Mucosa of descending colon (tissue), 3 donors: Measurements from ENCODE around the gene MOB3B. TPM values are rescaled to one million over a fixed set of nuclear protein-coding genes. Genes with fewer than 3 reads are reported as not detected.

Source experiments
- ATAC-seq: fragments of 200-7000 bp; cut with Tn5 transposase; one replicate; pipeline ENCODE4 v1.9.1; 2020; ENCODE audit warnings: mild to moderate bottlenecking, moderate library complexity
- DNase-seq, 3 donors: peaks; one replicate each; pipeline ENCODE4 v3.0.0-alpha.2; 2020
- H3K36me3 ChIP-seq: fragments of 200-600 bp; one replicate; pipeline ENCODE4 v1.8.0; 2021; ENCODE audit warnings: low read depth, mild to moderate bottlenecking
- H3K4me1 ChIP-seq: fragments of 200-600 bp; one replicate; pipeline ENCODE4 v1.8.0; 2021; ENCODE audit warnings: low read depth, mild to moderate bottlenecking
- H3K4me3 ChIP-seq: fragments of 200-600 bp; one replicate; pipeline ENCODE4 v1.8.0; 2021; ENCODE audit warnings: mild to moderate bottlenecking
- H3K9me3 ChIP-seq: fragments of 200-600 bp; one replicate; pipeline ENCODE4 v1.8.0; 2021; ENCODE audit warnings: mild to moderate bottlenecking
- intact Hi-C, 2 donors: fragments of 100-400 bp; cut with DNase I in 1 of 2; cut with micrococcal nuclease in 1 of 2; formaldehyde crosslinking; loops; one replicate each; pipeline versions ENCODE4 v1.11.0 to v1.11.1; 2022; cut with DNase I, micrococcal nuclease
- total RNA-seq, 3 donors: library from RNA; stranded (reverse); fragmentation: NEBNext Ultra II Directional in 2 of 3; extraction: Animal tissue kit (Norgen Biotek cat#: 25700) in 2 of 3; gene quantifications; one replicate each; pipeline versions ENCODE4 v1.2.1 to v1.2.4, GENCODE V29; 2021 to 2023
- TF ChIP-seq, protein P1 (sequence below): fragments of 200-600 bp; IDR thresholded peaks from one replicate; pipeline ENCODE4 v1.8.0; 2022; ENCODE audit warnings: antibody characterized with exemption, mild to moderate bottlenecking
- donor health status: DM: no; HTN: no; CAD: no; lungs with moderate emphysema.
- donor health status: DM: no; HTN: no; CAD: no.
- donor health status: DM: no; HTN: yes; CAD: no.

The MOB3B gene
- total RNA-seq, 3 donors from 2014 or later = 34.6 to 57.5 (median 41.7) TPM

DNA sequence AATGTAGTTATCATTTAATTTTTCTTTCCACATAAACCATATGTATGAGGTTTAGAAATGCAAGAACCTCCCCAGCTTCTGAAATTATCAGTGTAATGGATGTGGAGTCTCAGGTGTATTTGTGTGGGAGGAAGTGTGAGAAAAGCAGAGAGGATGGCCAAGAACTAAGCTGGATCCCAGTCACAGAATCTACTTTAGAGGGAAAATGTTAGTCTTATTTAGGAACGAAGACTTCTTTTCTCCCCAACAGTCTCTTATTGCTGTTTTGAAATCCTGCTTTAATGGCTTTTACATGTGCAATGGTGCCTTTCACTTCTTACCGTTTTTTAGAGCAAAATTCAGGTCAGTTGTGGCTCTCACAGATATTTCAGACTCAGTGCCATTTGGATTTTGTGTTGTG is 235.6 kb downstream of the MOB3B start:
- ATAC-seq (no peak), DNase-seq (no peak)
- Histone ChIP-seq H3K36me3 (no peaks in the 10 kb centered on the region), H3K9me3 (no peaks in the 10 kb centered on the region), H3K4me3 (no peak overlapping the region), H3K4me1 (no peaks in the 10 kb centered on the region)
- TF ChIP-seq, protein P1, sequence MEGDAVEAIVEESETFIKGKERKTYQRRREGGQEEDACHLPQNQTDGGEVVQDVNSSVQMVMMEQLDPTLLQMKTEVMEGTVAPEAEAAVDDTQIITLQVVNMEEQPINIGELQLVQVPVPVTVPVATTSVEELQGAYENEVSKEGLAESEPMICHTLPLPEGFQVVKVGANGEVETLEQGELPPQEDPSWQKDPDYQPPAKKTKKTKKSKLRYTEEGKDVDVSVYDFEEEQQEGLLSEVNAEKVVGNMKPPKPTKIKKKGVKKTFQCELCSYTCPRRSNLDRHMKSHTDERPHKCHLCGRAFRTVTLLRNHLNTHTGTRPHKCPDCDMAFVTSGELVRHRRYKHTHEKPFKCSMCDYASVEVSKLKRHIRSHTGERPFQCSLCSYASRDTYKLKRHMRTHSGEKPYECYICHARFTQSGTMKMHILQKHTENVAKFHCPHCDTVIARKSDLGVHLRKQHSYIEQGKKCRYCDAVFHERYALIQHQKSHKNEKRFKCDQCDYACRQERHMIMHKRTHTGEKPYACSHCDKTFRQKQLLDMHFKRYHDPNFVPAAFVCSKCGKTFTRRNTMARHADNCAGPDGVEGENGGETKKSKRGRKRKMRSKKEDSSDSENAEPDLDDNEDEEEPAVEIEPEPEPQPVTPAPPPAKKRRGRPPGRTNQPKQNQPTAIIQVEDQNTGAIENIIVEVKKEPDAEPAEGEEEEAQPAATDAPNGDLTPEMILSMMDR = no peak
- intact Hi-C loops = no loop called here

DNA sequence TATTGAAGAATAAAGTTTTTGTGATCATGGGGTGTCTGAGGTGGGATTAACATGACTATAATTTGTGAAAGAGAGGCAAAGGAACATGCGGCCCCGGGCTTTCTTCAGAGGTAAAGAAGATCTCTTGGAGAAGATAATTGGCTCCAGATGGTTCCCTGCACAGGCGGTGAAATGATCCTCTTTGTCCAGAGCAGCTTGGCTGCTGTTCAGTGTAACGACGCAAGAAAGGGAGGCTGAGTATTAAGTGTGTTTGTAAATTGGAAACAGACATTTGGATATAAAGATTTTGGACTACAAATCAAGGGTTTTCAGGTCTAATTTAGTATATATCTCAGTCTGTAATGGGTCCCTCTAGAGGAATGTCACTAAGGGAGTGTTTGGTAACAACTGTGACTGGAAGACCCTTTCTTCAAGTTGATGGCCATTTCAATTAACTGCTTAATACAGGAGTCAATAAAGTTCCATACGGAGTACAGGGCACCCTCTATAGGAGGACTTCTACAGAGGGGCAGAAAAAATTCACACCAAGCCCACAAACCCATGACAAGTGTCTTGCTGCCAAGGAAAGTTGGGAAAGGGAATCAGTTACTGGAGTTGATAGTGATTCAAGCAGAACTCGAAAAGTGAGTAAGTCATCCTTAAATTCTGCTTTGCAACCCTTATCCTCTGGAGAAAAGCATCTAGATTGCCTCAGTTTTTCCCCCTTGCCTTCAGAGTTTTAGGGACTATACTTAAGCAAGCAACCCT is 236.8 kb downstream of the MOB3B start:
- no peak overlapping the region for H3K4me3 ChIP-seq
- TF ChIP-seq, protein P1 = no peak
- H3K4me1 ChIP-seq = no peaks in the 10 kb centered on the region
- no peak for ATAC-seq
- H3K9me3 ChIP-seq = no peaks in the 10 kb centered on the region
- H3K36me3 ChIP-seq = no peaks in the 10 kb centered on the region
- DNase-seq = no peak
- intact Hi-C loops = no loop called here

DNA sequence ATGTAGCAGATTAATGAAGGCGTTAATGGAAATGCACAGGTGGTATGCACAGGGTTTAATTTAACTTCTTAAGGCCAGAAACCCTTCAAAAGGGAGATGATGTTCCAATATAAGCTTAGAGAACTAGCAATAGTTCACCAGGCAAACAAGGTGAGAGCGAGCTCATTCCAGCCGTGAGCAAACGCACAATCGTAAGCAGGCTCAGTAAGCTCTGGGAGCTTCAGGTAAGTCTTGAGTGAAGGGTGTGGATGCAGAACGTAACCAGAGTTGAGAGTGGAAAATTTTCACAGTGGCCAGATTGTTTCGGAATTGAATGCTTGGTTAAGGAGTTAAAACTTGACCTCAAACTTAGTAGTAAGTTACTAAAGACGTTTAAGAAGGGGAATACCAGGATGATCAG is 238.3 kb downstream of the MOB3B start:
- intact Hi-C loops = no loop called here

DNA sequence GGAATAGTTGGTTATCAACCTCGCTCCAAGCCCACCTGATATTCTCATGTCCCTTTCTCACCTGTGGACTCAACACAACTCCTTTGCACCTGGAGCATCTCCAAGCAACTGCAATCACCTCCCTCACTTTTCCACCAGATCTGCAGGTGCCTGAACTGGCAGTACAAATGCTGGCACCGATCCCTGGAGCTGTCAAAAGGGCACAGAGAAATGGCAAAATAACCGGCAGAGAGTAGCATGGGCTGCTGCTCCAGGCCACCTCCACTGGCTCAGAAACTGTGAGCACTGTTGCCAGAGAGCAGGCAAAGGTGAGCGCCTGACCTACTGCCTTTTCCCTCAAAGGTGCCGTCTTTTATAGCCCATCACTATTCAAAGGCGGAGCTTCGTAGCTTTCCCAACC is 247.3 kb downstream of the MOB3B start:
- no peak overlapping the region for H3K4me3 ChIP-seq
- DNase-seq = no peak
- H3K4me1 ChIP-seq = no peaks in the 10 kb centered on the region
- intact Hi-C loops = no loop called here
- H3K36me3 ChIP-seq = no peaks in the 10 kb centered on the region
- H3K9me3 ChIP-seq = no peaks in the 10 kb centered on the region
- TF ChIP-seq, protein P1 = no peak
- no peak for ATAC-seq

More for the DNA sequence above, 238.3 kb downstream of the MOB3B start:
- H3K4me1 ChIP-seq = no peaks in the 10 kb centered on the region
- H3K36me3 ChIP-seq = no peaks in the 10 kb centered on the region
- ATAC-seq = no peak
- TF ChIP-seq, protein P1 = no peak
- no peaks in the 10 kb centered on the region for H3K9me3 ChIP-seq
- no peak for DNase-seq
- H3K4me3 ChIP-seq = no peak overlapping the region

DNA sequence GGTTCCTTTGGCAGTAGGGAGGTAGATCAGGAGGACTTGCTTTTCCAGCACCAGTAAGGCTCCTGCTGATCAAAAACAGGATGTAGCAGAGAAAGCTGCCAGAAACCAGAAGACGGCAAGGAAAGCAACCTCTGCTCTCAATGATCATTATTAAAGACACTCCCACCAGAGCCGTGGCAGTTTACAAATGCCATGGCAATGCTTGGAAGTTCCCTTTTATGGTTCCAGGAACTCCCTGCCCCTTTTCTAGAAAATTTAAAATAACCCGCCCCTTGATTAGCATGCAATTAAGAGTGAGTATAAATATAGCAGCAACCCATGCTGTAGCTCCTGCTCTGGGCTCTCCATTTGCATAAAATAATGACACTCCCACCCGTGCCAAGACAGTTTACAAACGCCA is 248.8 kb downstream of the MOB3B start:
- no peak overlapping the region for H3K4me3 ChIP-seq
- ATAC-seq = peak; percentile 13
- intact Hi-C loops = no loop called here

More for the DNA sequence above, 248.8 kb downstream of the MOB3B start:
- Histone ChIP-seq H3K4me1 (no peaks in the 10 kb centered on the region), H3K9me3 (no peaks in the 10 kb centered on the region), H3K36me3 (no peaks in the 10 kb centered on the region)
- DNase-seq = no peak
- TF ChIP-seq, protein P1 = no peak
